ENCODE measurements around the gene IL6. TPM values are rescaled to one million over a fixed set of nuclear protein-coding genes. Genes with fewer than 3 reads are reported as not detected.

Gene IL6
- total RNA-seq, 2 donors from 2014 or later: 0.64 to 0.88 TPM

DNA sequence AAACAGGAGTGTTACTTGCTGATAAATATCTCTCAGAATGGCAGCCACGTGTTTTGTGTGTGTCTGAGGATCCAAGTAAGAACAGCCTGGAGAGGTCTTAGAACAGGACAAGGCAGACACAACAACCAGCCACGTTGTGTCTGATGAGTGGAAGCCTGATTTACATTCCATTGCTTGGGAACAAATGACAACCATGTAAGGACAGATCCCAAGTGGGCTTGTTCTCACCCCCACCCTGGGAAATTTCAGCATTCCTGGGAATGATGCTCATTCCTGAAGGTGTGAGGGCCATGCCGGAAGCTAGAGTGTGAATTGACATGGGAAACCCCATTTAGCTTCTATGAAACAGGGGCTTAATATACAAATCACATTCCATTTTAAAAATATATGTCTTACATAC, 35.9 kb downstream of the IL6 start:
- H3K27ac Mint-ChIP-seq: no peak overlapping the region
- no peaks in the 10 kb centered on the region for H3K4me1 Mint-ChIP-seq
- no peak overlapping the region for H3K4me3 ChIP-seq (ENCODE audit: low read length)
- H3K36me3 ChIP-seq (ENCODE audit: control insufficient read depth, insufficient read depth, low read length): no peaks in the 10 kb centered on the region
- H3K27me3 ChIP-seq (ENCODE audit: control insufficient read depth, insufficient read depth, low read length, poor library complexity, severe bottlenecking): no peaks in the 10 kb centered on the region
- peaks cover 18% of the 10 kb centered on the region for H3K9me3 ChIP-seq (ENCODE audit: control insufficient read depth, low read length)
- no peaks in the 10 kb centered on the region for H3K4me1 ChIP-seq (ENCODE audit: control insufficient read depth, insufficient read depth, low read length)
- WGBS, 2 experiments (ENCODE audit: insufficient coverage in 1 of 2, insufficient read length in 1 of 2): 81 to 100% methylated on average over 1 to 3 of the region's 3 CpGs
- no peak overlapping the region for H3K4me3 Mint-ChIP-seq
- peak; percentile 46 for DNase-seq
- H3K36me3 Mint-ChIP-seq (ENCODE audit: low read depth): no peaks in the 10 kb centered on the region
- H3K9ac ChIP-seq (ENCODE audit: extremely low read depth, low read length, poor library complexity, severe bottlenecking): no peak overlapping the region
- TF ChIP-seq, protein P1, sequence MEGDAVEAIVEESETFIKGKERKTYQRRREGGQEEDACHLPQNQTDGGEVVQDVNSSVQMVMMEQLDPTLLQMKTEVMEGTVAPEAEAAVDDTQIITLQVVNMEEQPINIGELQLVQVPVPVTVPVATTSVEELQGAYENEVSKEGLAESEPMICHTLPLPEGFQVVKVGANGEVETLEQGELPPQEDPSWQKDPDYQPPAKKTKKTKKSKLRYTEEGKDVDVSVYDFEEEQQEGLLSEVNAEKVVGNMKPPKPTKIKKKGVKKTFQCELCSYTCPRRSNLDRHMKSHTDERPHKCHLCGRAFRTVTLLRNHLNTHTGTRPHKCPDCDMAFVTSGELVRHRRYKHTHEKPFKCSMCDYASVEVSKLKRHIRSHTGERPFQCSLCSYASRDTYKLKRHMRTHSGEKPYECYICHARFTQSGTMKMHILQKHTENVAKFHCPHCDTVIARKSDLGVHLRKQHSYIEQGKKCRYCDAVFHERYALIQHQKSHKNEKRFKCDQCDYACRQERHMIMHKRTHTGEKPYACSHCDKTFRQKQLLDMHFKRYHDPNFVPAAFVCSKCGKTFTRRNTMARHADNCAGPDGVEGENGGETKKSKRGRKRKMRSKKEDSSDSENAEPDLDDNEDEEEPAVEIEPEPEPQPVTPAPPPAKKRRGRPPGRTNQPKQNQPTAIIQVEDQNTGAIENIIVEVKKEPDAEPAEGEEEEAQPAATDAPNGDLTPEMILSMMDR (conservative IDR thresholded peaks at IDR 0.05): no peak
- no peaks in the 10 kb centered on the region for H3K27me3 Mint-ChIP-seq (ENCODE audit: insufficient read depth)
- H3K27ac ChIP-seq (ENCODE audit: low read depth, low read length): no peak overlapping the region
- H3K9me3 Mint-ChIP-seq: peaks cover 21% of the 10 kb centered on the region

DNA sequence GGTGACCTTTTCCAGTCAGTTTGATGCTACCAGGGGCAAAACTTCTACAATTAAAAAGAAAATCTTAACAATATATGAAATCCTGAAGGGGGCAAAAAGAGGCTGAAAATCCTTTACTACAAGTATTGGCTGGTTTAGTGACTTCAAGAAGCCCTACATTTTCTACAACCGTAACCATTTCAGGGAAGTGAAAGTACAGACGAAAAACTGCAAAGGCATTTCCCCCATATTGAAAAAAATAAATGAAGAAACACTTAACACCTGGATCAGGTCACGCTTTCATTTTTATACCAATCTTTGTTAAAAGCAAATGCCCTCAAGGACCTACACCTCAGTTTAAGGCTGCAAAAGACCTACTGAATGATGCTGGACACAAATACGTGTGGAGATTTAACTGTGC, 38.6 kb downstream of the IL6 start:
- Histone ChIP-seq H3K4me3 (ENCODE audit: low read length) (no peak overlapping the region), H3K9ac (ENCODE audit: extremely low read depth, low read length, poor library complexity, severe bottlenecking) (no peak overlapping the region), H3K27me3 (ENCODE audit: control insufficient read depth, insufficient read depth, low read length, poor library complexity, severe bottlenecking) (no peaks in the 10 kb centered on the region), H3K9me3 (ENCODE audit: control insufficient read depth, low read length) (peaks cover 8% of the 10 kb centered on the region), H3K36me3 (ENCODE audit: control insufficient read depth, insufficient read depth, low read length) (no peaks in the 10 kb centered on the region), H3K4me1 (ENCODE audit: control insufficient read depth, insufficient read depth, low read length) (no peaks in the 10 kb centered on the region), H3K27ac (ENCODE audit: low read depth, low read length) (no peak overlapping the region)
- no peak overlapping the region for H3K4me3 Mint-ChIP-seq
- DNase-seq: no peak
- H3K36me3 Mint-ChIP-seq (ENCODE audit: low read depth): no peaks in the 10 kb centered on the region
- H3K4me1 Mint-ChIP-seq: no peaks in the 10 kb centered on the region
- peaks cover 22% of the 10 kb centered on the region for H3K9me3 Mint-ChIP-seq
- TF ChIP-seq, protein P1 (conservative IDR thresholded peaks at IDR 0.05): no peak
- H3K27me3 Mint-ChIP-seq (ENCODE audit: insufficient read depth): no peaks in the 10 kb centered on the region
- H3K27ac Mint-ChIP-seq: no peak overlapping the region
- 84 to 88% methylated on average over 3 to 4 of the region's 4 CpGs for WGBS, 2 experiments (ENCODE audit: insufficient coverage in 1 of 2, insufficient read length in 1 of 2)

DNA sequence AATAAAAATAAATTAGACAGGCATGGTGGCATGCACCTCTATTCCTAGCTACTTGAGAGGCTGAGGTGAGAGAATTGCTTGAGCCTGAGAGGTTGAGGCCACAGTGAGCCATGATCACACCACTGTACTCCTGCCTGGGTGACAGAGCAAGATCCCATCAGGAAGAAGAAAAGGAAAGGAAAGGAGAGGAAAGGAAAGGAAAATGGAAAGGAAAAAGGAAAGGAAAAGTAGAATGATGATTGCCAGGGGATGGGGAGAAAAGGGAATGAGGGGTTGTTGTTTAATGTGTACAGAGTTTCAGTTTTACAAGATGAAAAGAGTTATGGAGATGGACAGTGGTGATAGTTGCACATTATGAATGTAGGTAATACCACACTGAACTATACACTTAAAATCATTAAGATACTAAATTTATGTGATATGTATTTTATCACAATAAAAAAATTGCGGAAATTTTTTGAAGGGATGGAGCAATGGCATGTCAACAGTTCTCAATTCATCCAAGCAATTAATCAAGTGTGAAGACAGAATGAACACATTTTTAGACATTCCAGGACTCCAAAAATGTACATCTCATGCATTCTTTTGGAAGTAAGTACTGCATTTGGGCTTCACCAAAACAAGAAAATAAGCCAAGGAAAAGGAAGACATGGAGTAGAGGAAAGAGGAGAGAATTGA, 44.3 kb downstream of the IL6 start:
- Histone ChIP-seq H3K4me3 (ENCODE audit: low read length) (no peak overlapping the region), H3K27ac (ENCODE audit: low read depth, low read length) (no peak overlapping the region), H3K4me1 (ENCODE audit: control insufficient read depth, insufficient read depth, low read length) (no peaks in the 10 kb centered on the region), H3K9ac (ENCODE audit: extremely low read depth, low read length, poor library complexity, severe bottlenecking) (no peak overlapping the region), H3K9me3 (ENCODE audit: control insufficient read depth, low read length) (no peaks in the 10 kb centered on the region), H3K36me3 (ENCODE audit: control insufficient read depth, insufficient read depth, low read length) (no peaks in the 10 kb centered on the region), H3K27me3 (ENCODE audit: control insufficient read depth, insufficient read depth, low read length, poor library complexity, severe bottlenecking) (no peaks in the 10 kb centered on the region)
- Mint-ChIP-seq H3K4me1 (peaks cover 5% of the 10 kb centered on the region), H3K36me3 (ENCODE audit: low read depth) (no peaks in the 10 kb centered on the region), H3K9me3 (peaks cover 15% of the 10 kb centered on the region), H3K27me3 (ENCODE audit: insufficient read depth) (no peaks in the 10 kb centered on the region), H3K4me3 (no peak overlapping the region), H3K27ac (no peak overlapping the region)
- WGBS, 2 experiments (ENCODE audit: insufficient coverage in 1 of 2, insufficient read length in 1 of 2): 100% methylated on average over 1 of the region's 1 CpG; no CpG with 5 or more reads in 1 of the 2 experiments
- DNase-seq: no peak
- TF ChIP-seq, protein P1 (conservative IDR thresholded peaks at IDR 0.05): no peak

Measured in endodermal cell (in vitro differentiated cells).